NB4 (cell line): ENCODE results near the gene HDAC6.

ENCODE experiments used
- CTCF ChIP-seq: IDR thresholded peaks from one replicate; pipeline ENCODE4 v1.5.1; 2012; ENCODE audit warnings: low read depth, low read length
- MAX ChIP-seq: IDR thresholded peaks from 2 replicates; pipeline ENCODE4 v1.6.1; 2011; ENCODE audit warnings: low read depth, low read length
- MYC ChIP-seq: IDR thresholded peaks from 2 replicates; pipeline ENCODE4 v1.6.1; 2011; ENCODE audit warnings: low read depth, low read length
- POLR2A ChIP-seq: IDR thresholded peaks from 2 replicates; pipeline ENCODE4 v1.6.1; 2011; ENCODE audit warnings: mild to moderate bottlenecking; ENCODE audit not compliant: insufficient read length; ENCODE audit errors: extremely low read depth

GRCh38 chrX:48826135-48826875 is 24.4 kb downstream of the HDAC6 start, which contains the start of gene ERAS:
- TF ChIP-seq CTCF (no peak), POLR2A (no peak), MAX (no peak), MYC (no peak)
